Heart left ventricle (tissue), 16 donors: ENCODE results near the gene PCNX4. TPM values are rescaled to one million over a fixed set of nuclear protein-coding genes. Genes with fewer than 3 reads are reported as not detected.

Experiments used
- ATAC-seq, 4 donors: fragments of 200-7000 bp; cut with Tn5 transposase; one replicate each; pipeline ENCODE4 v1.9.1; 2020 to 2022; ENCODE audit warnings: moderate library complexity in 4 of 4, mild to moderate bottlenecking in 3 of 4, moderate number of reproducible peaks in 1 of 4
- DNase-seq, 5 donors: peaks; one replicate each; pipeline ENCODE4 v3.0.0-alpha.2; 2020
- H3K27ac ChIP-seq, 12 donors: fragments of 200-600 bp; sonication (generic) in 4 of 12; one replicate each; pipeline versions ENCODE4 v1.5.0 to v1.8.0; 2016 to 2022; ENCODE audit warnings: mild to moderate bottlenecking in 2 of 12
- H3K27me3 ChIP-seq, 9 donors: fragments of 200-600 bp; sonication (generic) in 2 of 9; one replicate each; pipeline versions ENCODE4 v1.5.1 to v1.8.0; 2016 to 2022; ENCODE audit warnings: mild to moderate bottlenecking in 3 of 9
- H3K36me3 ChIP-seq, 9 donors: fragments of 200-600 bp; sonication (generic) in 2 of 9; one replicate each; pipeline versions ENCODE4 v1.5.0 to v1.8.0; 2018 to 2022; ENCODE audit warnings: mild to moderate bottlenecking in 2 of 9
- H3K4me1 ChIP-seq, 12 donors: fragments of 200-600 bp; sonication (generic) in 4 of 12; one replicate each; pipeline versions ENCODE4 v1.5.0 to v1.8.0; 2016 to 2022; ENCODE audit warnings: mild to moderate bottlenecking in 3 of 12
- H3K4me3 ChIP-seq, 12 donors: fragments of 200-600 bp; sonication (generic) in 4 of 12; one replicate each; pipeline versions ENCODE4 v1.5.0 to v1.8.0; 2017 to 2022; ENCODE audit warnings: mild to moderate bottlenecking in 9 of 12, moderate library complexity in 4 of 12
- H3K9me3 ChIP-seq, 12 donors: fragments of 200-600 bp; sonication (generic) in 4 of 12; one replicate each; pipeline versions ENCODE4 v1.5.0 to v1.8.0; 2016 to 2022; ENCODE audit warnings: mild to moderate bottlenecking in 1 of 12
- POLR2A ChIP-seq, 2 donors: fragments of 450-650 bp; IDR thresholded peaks; one replicate each; pipeline ENCODE4 v1.6.1; 2017; ENCODE audit warnings: antibody characterized with exemption in 2 of 2, mild to moderate bottlenecking in 2 of 2, moderate library complexity in 2 of 2
- WGBS, 4 donors: extraction: QIAGEN DNeasy Blood & Tissue Kit in 2 of 4; methylation state at CpG; one replicate each; pipeline versions ENCODE4 v1.1.5 to v1.1.7; 2013 to 2018; 5-methylcytosine and 5-hydroxymethylcytosine counted together
- intact Hi-C, 10 donors: fragments of 100-400 bp; cut with DNase I; formaldehyde crosslinking; loops; one replicate each; pipeline versions ENCODE4 v1.11.1 to v1.14.2; 2022
- polyA plus RNA-seq, 2 donors: library from polyadenylated mRNA; stranded (reverse); fragments of 200-250 nt; gene quantifications; one replicate each; pipeline ENCODE4 v1.2.3, GENCODE V29; 2013
- total RNA-seq, 9 donors: library from RNA; depleted of rRNA in 2 of 9; stranded (reverse); fragments of >200 nt in 2 of 9; fragmentation: NEBNext Ultra II Directional in 3 of 9; extraction: Animal tissue kit (Norgen Biotek cat#: 25700) in 3 of 9; gene quantifications; one replicate each; pipeline versions ENCODE4 v1.1.0 to v1.2.4, GENCODE V29; 2016 to 2023
- TF ChIP-seq, protein P1 (sequence below), 12 donors: fragments of 200-600 bp; sonication (generic) in 4 of 12; IDR thresholded peaks; one replicate each; pipeline versions ENCODE4 v1.5.0 to v1.8.0; 2018 to 2022; ENCODE audit warnings: antibody characterized with exemption in 12 of 12, mild to moderate bottlenecking in 5 of 12
- donor health status: ischemic (EF 13 %, LVEDD 7.1; RV severe dilation, severe dysfunction).
- donor health status: healthy with polysubstance abuse.
- donor health status: DM: no; HTN: yes; CAD: no.
- donor health status: DM: no; HTN: no; CAD: no.
- donor health status: ischemic (EF 25% LVEDD 6.9; RV normal size, moderate dysfunction).
- donor health status: ischemic (EF 25% LVEDD 5.7; RV mildly dilated, moderate dysfunction).
- donor health status: healthy.
- donor health status: DM: yes; HTN: yes; CAD: no.
- donor health status: ischemic (EF 35%, LVEDD 5.7; RV mildly dilated, moderate dysfunction).
- donor health status: nonischemic (EF 11% LVEDD 7.7; RV severe dilation, severe dysfunction).
- donor health status: DM: yes; HTN: yes; CAD: no.
- donor health status: PGD.
- donor health status: ischemic (EF 29% LVEDD 5.4; RV normal size, mild dysfunction).
- donor health status: nonischemic (EF 23%, LVEDD 6.1; RV moderate dilation, normal function).

PCNX4 gene
- total and polyA plus RNA-seq, 11 donors, result 19.7 to 56.2 (median 32.4) TPM

DNA sequence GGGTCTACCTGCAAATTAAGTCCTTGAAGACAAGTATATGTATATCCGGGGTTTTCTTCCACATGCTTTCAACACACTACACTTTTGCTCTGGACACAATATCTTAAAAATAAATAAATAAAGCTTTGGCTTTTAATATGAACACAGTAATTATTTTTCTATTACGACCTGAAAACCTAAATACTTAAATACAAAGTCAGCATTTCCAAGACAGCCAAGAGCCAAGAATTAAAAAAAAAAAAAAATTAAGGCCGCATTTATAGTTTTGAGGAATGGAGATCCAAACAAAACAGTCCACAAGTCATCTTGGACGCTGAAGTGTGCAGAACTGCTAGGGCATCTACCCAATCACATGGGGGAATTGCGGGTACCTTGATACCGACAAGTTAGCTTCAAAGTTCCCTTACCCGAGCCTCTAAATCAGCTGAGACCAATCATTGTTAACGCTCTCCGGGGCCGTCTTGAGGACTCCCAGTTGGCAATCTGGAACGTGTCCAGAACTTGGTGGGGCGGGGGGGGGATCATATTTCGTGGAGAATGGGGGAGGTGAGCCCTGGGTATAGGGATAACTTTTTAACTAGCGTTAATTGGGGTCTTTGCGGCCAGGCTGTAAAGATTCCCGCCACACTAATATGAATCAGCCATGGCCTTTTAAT is 731 bp upstream of the PCNX4 start:
- peak; percentile 42 to 66 (median 50) for DNase-seq
- 10 to 11% (median 11%) methylated on average over 16 of the region's 16 CpGs for WGBS, 4 donors
- intact Hi-C loops, result loop anchor here in 6 of 10 donors (1.0 to 10.0 kb wide), 7 partner anchors 74 to 606 kb away; partner anchors contain the start of genes DHRS7 (in 4 of the 6), PPM1A (in 2 of the 6), JKAMP (in 1 of the 6) and L3HYPDH (in 1 of the 6)

DNA sequence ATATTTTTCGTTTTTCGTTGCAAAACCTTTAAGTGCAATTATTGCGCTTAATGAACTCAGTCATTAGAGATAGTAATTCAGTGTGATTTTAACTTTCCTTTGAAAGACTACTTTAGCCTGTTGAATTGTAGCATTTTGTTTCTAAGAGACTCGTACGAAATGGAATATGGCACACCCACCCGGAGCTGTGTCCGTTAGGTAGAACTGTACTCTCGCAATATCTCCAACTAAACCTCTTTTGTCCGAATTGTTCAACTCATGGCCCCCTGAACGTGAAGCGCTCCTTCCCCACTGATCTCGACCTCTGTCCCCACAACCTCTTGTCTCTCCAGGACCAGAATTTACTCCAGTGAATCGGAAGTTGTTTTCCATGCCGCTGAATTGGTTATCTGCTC is 800 bp downstream of the PCNX4 start:
- DNase-seq (peak in 1 of 5 donors; percentile 14), ATAC-seq (peak in 1 of 4 donors; percentile 17)
- Histone ChIP-seq H3K4me3 (peak overlapping the region; percentile 50 to 90 (median 74)), H3K4me1 (peaks cover 0 to 58% (median 33%) of the 10 kb centered on the region in 12 donors), H3K27ac (peak overlapping the region; percentile 91 to 99 (median 98)), H3K9me3 (no peaks in the 10 kb centered on the region), H3K36me3 (peaks cover 0 to 4% (median 0%) of the 10 kb centered on the region in 9 donors), H3K27me3 (no peaks in the 10 kb centered on the region)
- intact Hi-C loops, result loop anchor here in 6 of 10 donors (1.0 to 10.0 kb wide), 7 partner anchors 72 to 608 kb away; partner anchors contain the start of genes DHRS7 (in 5 of the 6), JKAMP (in 1 of the 6), L3HYPDH (in 1 of the 6) and PPM1A (in 1 of the 6)
- WGBS, 4 donors, result 0 to 1% (median 0%) methylated on average over 14 of the region's 14 CpGs
- no peak for TF ChIP-seq POLR2A (IDR thresholded peaks at IDR 0.05)
- TF ChIP-seq, protein P1, sequence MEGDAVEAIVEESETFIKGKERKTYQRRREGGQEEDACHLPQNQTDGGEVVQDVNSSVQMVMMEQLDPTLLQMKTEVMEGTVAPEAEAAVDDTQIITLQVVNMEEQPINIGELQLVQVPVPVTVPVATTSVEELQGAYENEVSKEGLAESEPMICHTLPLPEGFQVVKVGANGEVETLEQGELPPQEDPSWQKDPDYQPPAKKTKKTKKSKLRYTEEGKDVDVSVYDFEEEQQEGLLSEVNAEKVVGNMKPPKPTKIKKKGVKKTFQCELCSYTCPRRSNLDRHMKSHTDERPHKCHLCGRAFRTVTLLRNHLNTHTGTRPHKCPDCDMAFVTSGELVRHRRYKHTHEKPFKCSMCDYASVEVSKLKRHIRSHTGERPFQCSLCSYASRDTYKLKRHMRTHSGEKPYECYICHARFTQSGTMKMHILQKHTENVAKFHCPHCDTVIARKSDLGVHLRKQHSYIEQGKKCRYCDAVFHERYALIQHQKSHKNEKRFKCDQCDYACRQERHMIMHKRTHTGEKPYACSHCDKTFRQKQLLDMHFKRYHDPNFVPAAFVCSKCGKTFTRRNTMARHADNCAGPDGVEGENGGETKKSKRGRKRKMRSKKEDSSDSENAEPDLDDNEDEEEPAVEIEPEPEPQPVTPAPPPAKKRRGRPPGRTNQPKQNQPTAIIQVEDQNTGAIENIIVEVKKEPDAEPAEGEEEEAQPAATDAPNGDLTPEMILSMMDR (IDR thresholded peaks at IDR 0.05), result no peak

More for the DNA sequence above, 731 bp upstream of the PCNX4 start:
- no peaks in the 10 kb centered on the region for H3K36me3 ChIP-seq
- H3K4me1 ChIP-seq, result peaks cover 0 to 46% (median 26%) of the 10 kb centered on the region in 12 donors
- H3K4me3 ChIP-seq, result peak overlapping the region; percentile 50 to 90 (median 74)
- no peak for TF ChIP-seq POLR2A (IDR thresholded peaks at IDR 0.05)
- TF ChIP-seq, protein P1 (IDR thresholded peaks at IDR 0.05), result no peak
- peak overlapping the region; percentile 91 to 99 (median 98) for H3K27ac ChIP-seq
- ATAC-seq, result peak; percentile 14 to 45 (median 30)
- no peaks in the 10 kb centered on the region for H3K27me3 ChIP-seq
- H3K9me3 ChIP-seq, result no peaks in the 10 kb centered on the region

DNA sequence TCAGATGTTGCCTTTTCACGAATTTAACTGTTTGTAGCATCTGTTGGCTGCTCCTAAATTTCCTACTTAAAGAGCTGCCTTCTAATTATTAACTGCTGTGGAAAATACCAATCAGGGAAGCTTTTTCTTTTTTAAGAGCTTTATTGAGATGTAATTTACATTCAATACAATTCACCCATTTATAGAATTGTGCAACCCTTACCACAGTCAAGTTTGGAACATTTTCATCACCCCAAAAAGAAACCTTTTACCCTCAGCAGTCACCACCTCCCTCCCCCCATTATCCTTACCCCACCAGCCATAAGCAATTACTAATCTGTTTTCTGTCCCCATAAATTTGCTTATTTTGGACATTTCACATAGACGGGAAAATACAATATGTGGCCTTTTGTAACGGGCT is 1.4 kb downstream of the PCNX4 start:
- ATAC-seq (no peak), DNase-seq (no peak)
- Histone ChIP-seq H3K27ac (peak overlapping the region; percentile 91 to 99 (median 98)), H3K9me3 (no peaks in the 10 kb centered on the region), H3K36me3 (peaks cover 0 to 9% (median 0%) of the 10 kb centered on the region in 9 donors), H3K4me3 (peak overlapping the region; percentile 50 to 90 (median 74)), H3K27me3 (no peaks in the 10 kb centered on the region), H3K4me1 (peaks cover 0 to 60% (median 33%) of the 10 kb centered on the region in 12 donors)
- TF ChIP-seq POLR2A (IDR thresholded peaks at IDR 0.05), result no peak
- TF ChIP-seq, protein P1 (IDR thresholded peaks at IDR 0.05), result no peak
- intact Hi-C loops, result loop anchor here in 5 of 10 donors (2.0 to 10.0 kb wide), 5 partner anchors 72 to 608 kb away; partner anchors contain the start of genes DHRS7 (in 4 of the 5), JKAMP (in 1 of the 5), L3HYPDH (in 1 of the 5) and PPM1A (in 1 of the 5)
- WGBS, 4 donors, result 8 to 14% (median 12%) methylated on average over 3 of the region's 3 CpGs

DNA sequence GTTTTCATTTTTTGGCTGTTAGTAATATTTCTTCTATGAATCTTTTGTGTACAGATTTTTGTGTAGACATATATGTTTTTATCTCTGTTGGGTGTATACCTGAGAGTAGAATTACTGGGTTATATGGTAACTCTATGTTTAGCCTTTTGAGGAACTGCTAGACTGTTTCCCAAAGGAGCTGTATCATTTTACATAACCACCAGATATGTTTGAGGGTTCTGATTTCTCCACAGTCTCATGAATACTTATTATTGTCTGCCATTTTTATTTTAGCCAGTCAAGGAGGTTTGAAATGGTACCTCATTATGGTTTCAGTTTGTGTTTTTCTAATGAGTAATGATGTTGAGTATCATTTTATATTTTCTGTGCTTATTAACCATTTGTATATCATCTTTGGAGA is 1.9 kb downstream of the PCNX4 start:
- Histone ChIP-seq H3K27ac (peak overlapping the region; percentile 6 to 99 (median 98)), H3K4me1 (peaks cover 0 to 60% (median 33%) of the 10 kb centered on the region in 12 donors), H3K36me3 (peaks cover 0 to 12% (median 0%) of the 10 kb centered on the region in 9 donors), H3K4me3 (peak overlapping the region in 11 of 12 donors; percentile 3 to 90 (median 74)), H3K9me3 (no peaks in the 10 kb centered on the region), H3K27me3 (no peaks in the 10 kb centered on the region)
- intact Hi-C loops, result loop anchor here in 5 of 10 donors (2.0 to 10.0 kb wide), 5 partner anchors 71 to 609 kb away; partner anchors contain the start of genes DHRS7 (in 4 of the 5), JKAMP (in 1 of the 5), L3HYPDH (in 1 of the 5) and PPM1A (in 1 of the 5)
- no peak for ATAC-seq
- no peak for TF ChIP-seq POLR2A (IDR thresholded peaks at IDR 0.05)
- TF ChIP-seq, protein P1 (IDR thresholded peaks at IDR 0.05), result no peak
- no peak for DNase-seq
